Spinal cord (tissue), 10 donors: ENCODE measurements around the gene CGB2. TPM values are rescaled to one million over a fixed set of nuclear protein-coding genes. Genes with fewer than 3 reads are reported as not detected.
A peak's percentile ranks its signal among the peaks of the same experiment; 100 is the strongest.

Source experiments
- DNase-seq, 6 donors: peaks; one replicate each; pipeline versions ENCODE4 v3.0.0 to v3.0.0-alpha.2; 2013 to 2015; ENCODE audit warnings: low spot score in 6 of 6, low read depth in 4 of 6
- H3K27ac ChIP-seq: one replicate; pipeline ENCODE4 v1.5.1; 2013; ENCODE audit warnings: low read depth, low read length, control low read depth
- H3K27me3 ChIP-seq: one replicate; pipeline ENCODE4 v1.6.1; 2013; ENCODE audit warnings: low read length; ENCODE audit not compliant: control insufficient read depth, insufficient read depth
- H3K36me3 ChIP-seq: one replicate; pipeline ENCODE4 v1.6.1; 2013; ENCODE audit warnings: low read length; ENCODE audit not compliant: control insufficient read depth, insufficient read depth
- H3K4me1 ChIP-seq: one replicate; pipeline ENCODE4 v1.6.1; 2013; ENCODE audit warnings: low read length; ENCODE audit not compliant: control insufficient read depth, insufficient read depth
- H3K4me3 ChIP-seq: one replicate; pipeline ENCODE4 v1.5.1; 2013; ENCODE audit warnings: low read depth, low read length, control low read depth
- H3K9me3 ChIP-seq: one replicate; pipeline ENCODE4 v1.6.1; 2013; ENCODE audit warnings: low read length; ENCODE audit not compliant: control insufficient read depth, insufficient read depth
- WGBS: methylation state at CpG from one replicate; pipeline ENCODE4 v1.1.5; 2013; ENCODE audit warnings: missing lambda C conversion rate; ENCODE audit not compliant: insufficient coverage; 5-methylcytosine and 5-hydroxymethylcytosine counted together
- polyA plus RNA-seq, 2 donors: library from polyadenylated mRNA; unstranded; fragments of 120-200 nt; gene quantifications; one replicate each; pipeline ENCODE4 v1.2.1, GENCODE V29; 2013; ENCODE audit not compliant: insufficient read length in 2 of 2
- total RNA-seq, 2 donors: library from RNA; depleted of rRNA in 1 of 2; stranded (reverse); fragments of 120-200 nt in 1 of 2; fragments of >200 nt in 1 of 2; gene quantifications; one replicate each; pipeline versions ENCODE4 v1.2.3 to v1.2.4, GENCODE V29; 2013 to 2014
- donor health status: healthy.

CGB2 gene
- total and polyA plus RNA-seq, 4 donors, result not detected

- no peak overlapping the region for H3K27ac ChIP-seq
- H3K4me3 ChIP-seq, result no peak overlapping the region
- no peaks in the 10 kb centered on the region for H3K27me3 ChIP-seq
- no peak for DNase-seq
- 94% methylated on average over 6 of the region's 7 CpGs for WGBS
- H3K36me3 ChIP-seq, result peaks cover 74% of the 10 kb centered on the region
- H3K4me1 ChIP-seq, result no peaks in the 10 kb centered on the region
- H3K9me3 ChIP-seq, result no peaks in the 10 kb centered on the region
These were observed 26.6 kb upstream of the CGB2 start for GRCh38 chr19:49004964-49005614.

DNA sequence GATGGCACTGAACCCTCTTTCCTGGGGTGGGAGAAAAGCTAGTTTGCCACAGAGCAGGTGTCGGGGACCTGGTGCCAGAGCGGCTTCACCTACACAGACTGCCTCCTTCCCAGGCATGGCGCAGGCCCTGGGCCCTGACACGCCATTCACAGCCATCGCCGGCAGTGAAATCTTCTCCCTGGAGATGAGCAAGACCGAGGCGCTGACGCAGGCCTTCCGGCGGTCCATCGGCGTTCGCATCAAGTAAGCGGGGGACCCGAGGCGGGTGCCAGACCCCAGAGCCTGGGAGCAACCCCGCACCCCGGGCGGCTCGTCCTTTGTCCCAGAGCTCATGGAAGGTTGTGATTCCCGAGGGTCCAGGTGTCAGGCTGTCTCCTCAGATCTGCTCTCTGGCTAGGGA is 24.8 kb upstream of the CGB2 start:
- H3K36me3 ChIP-seq, result peaks cover 85% of the 10 kb centered on the region
- no peaks in the 10 kb centered on the region for H3K4me1 ChIP-seq
- no peaks in the 10 kb centered on the region for H3K27me3 ChIP-seq
- no peaks in the 10 kb centered on the region for H3K9me3 ChIP-seq
- no peak overlapping the region for H3K27ac ChIP-seq
- no peak overlapping the region for H3K4me3 ChIP-seq
- no peak for DNase-seq
- WGBS, result 97% methylated on average over 22 of the region's 22 CpGs

DNA sequence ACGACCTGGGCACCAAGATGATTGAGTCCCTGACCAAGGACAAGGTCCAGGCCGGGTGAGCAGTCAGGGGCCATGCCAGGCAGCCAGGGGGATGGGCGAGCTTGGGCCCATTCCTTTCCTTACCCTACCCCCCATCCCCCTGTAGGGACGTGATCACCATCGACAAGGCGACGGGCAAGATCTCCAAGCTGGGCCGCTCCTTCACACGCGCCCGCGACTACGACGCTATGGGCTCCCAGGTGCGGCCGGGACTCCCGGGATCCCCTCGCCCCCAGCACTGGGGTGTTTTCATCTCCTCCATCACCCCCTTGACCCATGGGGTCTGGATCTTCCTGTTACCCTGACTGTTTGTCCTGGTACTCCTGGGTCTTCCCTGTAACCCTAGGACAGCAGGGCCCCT is 21.9 kb upstream of the CGB2 start:
- no peak overlapping the region for H3K27ac ChIP-seq
- no peaks in the 10 kb centered on the region for H3K9me3 ChIP-seq
- H3K36me3 ChIP-seq, result peaks cover 81% of the 10 kb centered on the region
- over 99% methylated on average over 16 of the region's 18 CpGs for WGBS
- no peaks in the 10 kb centered on the region for H3K27me3 ChIP-seq
- H3K4me3 ChIP-seq, result no peak overlapping the region
- DNase-seq, result no peak
- H3K4me1 ChIP-seq, result no peaks in the 10 kb centered on the region

- Histone ChIP-seq H3K4me1 (no peaks in the 10 kb centered on the region), H3K27me3 (no peaks in the 10 kb centered on the region), H3K9me3 (no peaks in the 10 kb centered on the region), H3K36me3 (peaks cover 81% of the 10 kb centered on the region), H3K27ac (no peak overlapping the region), H3K4me3 (no peak overlapping the region)
- WGBS, result 94% methylated on average over 16 of the region's 18 CpGs
- no peak for DNase-seq
These were observed 21.2 kb upstream of the CGB2 start for GRCh38 chr19:49010453-49010852.

- Histone ChIP-seq H3K4me1 (no peaks in the 10 kb centered on the region), H3K27ac (no peak overlapping the region), H3K27me3 (no peaks in the 10 kb centered on the region), H3K9me3 (no peaks in the 10 kb centered on the region), H3K4me3 (no peak overlapping the region), H3K36me3 (peaks cover 81% of the 10 kb centered on the region)
- DNase-seq, result no peak
- 83% methylated on average over 13 of the region's 17 CpGs for WGBS
These were observed 20.5 kb upstream of the CGB2 start for GRCh38 chr19:49011194-49011593.

- no peak for DNase-seq
- 95% methylated on average over 29 of the region's 32 CpGs for WGBS
- H3K27ac ChIP-seq, result no peak overlapping the region
- H3K27me3 ChIP-seq, result peaks cover 22% of the 10 kb centered on the region
- H3K4me3 ChIP-seq, result no peak overlapping the region
- H3K36me3 ChIP-seq, result peaks cover 72% of the 10 kb centered on the region
- no peaks in the 10 kb centered on the region for H3K9me3 ChIP-seq
- H3K4me1 ChIP-seq, result peaks cover 23% of the 10 kb centered on the region
These were observed 17.4 kb upstream of the CGB2 start for GRCh38 chr19:49014123-49014869.

DNA sequence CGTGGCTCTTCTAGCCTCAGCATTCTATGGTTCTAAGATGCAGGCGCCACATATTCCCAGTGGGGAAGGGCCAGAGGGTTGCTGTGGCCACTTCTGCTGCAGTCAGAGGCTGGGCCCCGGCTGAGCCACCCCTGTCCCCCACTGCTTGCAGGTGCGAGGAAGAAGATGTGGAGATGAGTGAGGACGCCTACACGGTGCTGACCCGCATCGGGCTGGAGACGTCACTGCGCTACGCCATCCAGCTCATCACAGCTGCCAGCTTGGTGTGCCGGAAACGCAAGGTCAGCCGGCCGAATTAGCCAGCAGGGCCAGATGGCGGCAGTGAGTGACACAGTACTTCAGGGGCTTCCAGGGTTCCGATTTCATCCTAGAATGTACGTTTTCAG is 16.8 kb upstream of the CGB2 start:
- Histone ChIP-seq H3K27me3 (peaks cover 28% of the 10 kb centered on the region), H3K4me3 (no peak overlapping the region), H3K36me3 (peaks cover 67% of the 10 kb centered on the region), H3K27ac (no peak overlapping the region), H3K9me3 (no peaks in the 10 kb centered on the region), H3K4me1 (peaks cover 28% of the 10 kb centered on the region)
- whole genome bisulfite sequencing, result 97% methylated on average over 18 of the region's 18 CpGs
- DNase-seq, result no peak

- H3K4me1 ChIP-seq, result peaks cover 31% of the 10 kb centered on the region
- no peaks in the 10 kb centered on the region for H3K9me3 ChIP-seq
- no peak overlapping the region for H3K4me3 ChIP-seq
- H3K36me3 ChIP-seq, result peaks cover 53% of the 10 kb centered on the region
- no peak for DNase-seq
- peaks cover 40% of the 10 kb centered on the region for H3K27me3 ChIP-seq
- 95% methylated on average over 22 of the region's 29 CpGs for WGBS
- H3K27ac ChIP-seq, result no peak overlapping the region
These were observed 15.4 kb upstream of the CGB2 start for GRCh38 chr19:49016067-49016839.

DNA sequence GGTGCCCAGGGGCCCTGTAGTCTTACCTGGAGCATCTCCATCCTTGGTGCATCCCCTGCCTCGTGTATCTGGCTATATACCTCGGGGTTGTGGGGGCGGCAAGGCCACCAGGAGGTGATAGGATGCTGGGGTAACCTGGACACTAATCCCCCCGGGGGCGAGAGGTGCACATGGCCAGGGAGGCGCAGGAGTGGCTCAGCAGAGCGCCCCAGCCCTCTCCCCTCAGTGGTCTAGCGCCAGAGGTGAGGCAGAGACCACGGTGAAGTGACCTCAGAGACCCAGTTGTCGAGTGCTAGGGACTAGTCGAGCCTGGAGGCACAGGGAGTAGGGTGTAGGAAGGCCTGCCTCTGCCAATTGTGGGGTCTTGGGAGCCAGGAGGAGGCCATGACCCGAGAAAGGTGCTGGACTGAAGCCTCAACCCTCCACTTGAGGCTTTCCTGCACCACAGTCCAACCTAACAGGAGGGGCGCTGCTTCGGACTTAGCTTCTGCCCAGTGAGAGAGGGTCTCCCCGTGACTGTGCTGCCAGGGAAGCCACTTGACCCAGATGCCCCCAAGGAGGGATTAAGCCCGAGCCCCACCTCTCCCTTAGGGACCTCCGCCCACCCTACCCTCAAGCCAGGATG is 14.5 kb upstream of the CGB2 start, which contains the start of gene LHB:
TSS of gene LHB (minus strand) at position 51 of the 625 bp plus-strand sequence. CDS start at position 41, 10 bp downstream.
- Histone ChIP-seq H3K4me1 (peaks cover 31% of the 10 kb centered on the region), H3K27ac (no peak within 1 kb of the TSS), H3K4me3 (peak within 1 kb of the TSS; percentile 29), H3K27me3 (peaks cover 45% of the 10 kb centered on the region), H3K36me3 (peaks cover 44% of the 10 kb centered on the region), H3K9me3 (no peaks in the 10 kb centered on the region)
- 75% methylated on average over 12 of the region's 17 CpGs for WGBS
- DNase-seq, result no peak
